Esophagus (tissue), 2 donors: Measurements from ENCODE around the gene PIP4K2C. TPM values are rescaled to one million over a fixed set of nuclear protein-coding genes. Genes with fewer than 3 reads are reported as not detected.

Experiments used
- H3K27ac ChIP-seq, 2 donors: one replicate each; pipeline ENCODE4 v1.5.1; 2013; ENCODE audit warnings: low read depth in 2 of 2, mild to moderate bottlenecking in 2 of 2, inconsistent platforms in 1 of 2, low read length in 1 of 2, moderate library complexity in 1 of 2
- H3K27me3 ChIP-seq, 2 donors: one replicate each; pipeline ENCODE4 v1.6.1; 2013; ENCODE audit warnings: low read length in 2 of 2, control low read depth in 1 of 2, mild to moderate bottlenecking in 1 of 2; ENCODE audit not compliant: insufficient read depth in 2 of 2, control insufficient read depth in 1 of 2
- H3K36me3 ChIP-seq, 2 donors: one replicate each; pipeline ENCODE4 v1.6.1; 2013; ENCODE audit warnings: low read length in 1 of 2; ENCODE audit not compliant: control insufficient read depth in 2 of 2, insufficient read depth in 2 of 2
- H3K4me1 ChIP-seq, 2 donors: one replicate each; pipeline ENCODE4 v1.6.1; 2013; ENCODE audit warnings: low read length in 1 of 2; ENCODE audit not compliant: control insufficient read depth in 2 of 2, insufficient read depth in 2 of 2
- H3K4me3 ChIP-seq, 2 donors: one replicate each; pipeline ENCODE4 v1.5.1; 2013; ENCODE audit warnings: low read length in 2 of 2, mild to moderate bottlenecking in 2 of 2, low read depth in 1 of 2, moderate library complexity in 1 of 2
- H3K9me3 ChIP-seq, 2 donors: one replicate each; pipeline ENCODE4 v1.6.1; 2013; ENCODE audit warnings: mild to moderate bottlenecking in 2 of 2, low read depth in 1 of 2, low read length in 1 of 2, moderate library complexity in 1 of 2; ENCODE audit not compliant: control insufficient read depth in 2 of 2, insufficient read depth in 1 of 2
- WGBS, 2 donors: extraction: QIAGEN DNeasy Blood & Tissue Kit; methylation state at CpG; one replicate each; pipeline ENCODE4 v1.1.7; 2013; 5-methylcytosine and 5-hydroxymethylcytosine counted together
- polyA plus RNA-seq, 2 donors: library from polyadenylated mRNA; stranded (reverse); fragments of 200-250 nt; gene quantifications; one replicate each; pipeline ENCODE4 v1.2.3, GENCODE V29; 2013
- donor health status: healthy with polysubstance abuse.
- donor health status: Bipolar disorder and iron deficiency.

The PIP4K2C gene
- polyA plus RNA-seq, 2 donors: 9.4 to 20.3 TPM

- 83 to 88% methylated on average over 10 of the region's 10 CpGs for WGBS, 2 donors
- H3K4me1 ChIP-seq: no peaks in the 10 kb centered on the region
- H3K27ac ChIP-seq: no peak overlapping the region
These were observed 16.2 kb upstream of the PIP4K2C start for GRCh38 chr12:57574795-57575194.

GRCh38 chr12:57575771-57576612 lies 15.0 kb upstream of the PIP4K2C start:
- Histone ChIP-seq H3K9me3 (no peaks in the 10 kb centered on the region), H3K4me3 (no peak overlapping the region), H3K36me3 (no peaks in the 10 kb centered on the region), H3K27ac (no peak overlapping the region), H3K27me3 (no peaks in the 10 kb centered on the region), H3K4me1 (no peaks in the 10 kb centered on the region)
- WGBS, 2 donors: 76 to 87% methylated on average over 12 of the region's 12 CpGs

More at GRCh38 chr12:57574795-57575194, 16.2 kb upstream of the PIP4K2C start:
- no peaks in the 10 kb centered on the region for H3K36me3 ChIP-seq
- H3K27me3 ChIP-seq: no peaks in the 10 kb centered on the region
- H3K4me3 ChIP-seq: no peak overlapping the region
- H3K9me3 ChIP-seq: no peaks in the 10 kb centered on the region

- no peaks in the 10 kb centered on the region for H3K36me3 ChIP-seq
- WGBS, 2 donors: 70 to 72% methylated on average over 9 of the region's 9 CpGs
- no peaks in the 10 kb centered on the region for H3K27me3 ChIP-seq
- no peaks in the 10 kb centered on the region for H3K9me3 ChIP-seq
- no peak overlapping the region for H3K4me3 ChIP-seq
- no peak overlapping the region for H3K27ac ChIP-seq
- no peaks in the 10 kb centered on the region for H3K4me1 ChIP-seq
These were observed 14.3 kb upstream of the PIP4K2C start for GRCh38 chr12:57576613-57577160.

GRCh38 chr12:57577981-57578758 lies 12.8 kb upstream of the PIP4K2C start:
- Histone ChIP-seq H3K4me1 (no peaks in the 10 kb centered on the region), H3K36me3 (no peaks in the 10 kb centered on the region), H3K27me3 (no peaks in the 10 kb centered on the region), H3K9me3 (no peaks in the 10 kb centered on the region), H3K4me3 (no peak overlapping the region), H3K27ac (no peak overlapping the region)
- WGBS, 2 donors: 87% methylated on average over 12 of the region's 12 CpGs

- no peak overlapping the region for H3K4me3 ChIP-seq
- H3K9me3 ChIP-seq: no peaks in the 10 kb centered on the region
- H3K36me3 ChIP-seq: no peaks in the 10 kb centered on the region
- 87 to 90% methylated on average over 2 of the region's 2 CpGs for WGBS, 2 donors
- no peaks in the 10 kb centered on the region for H3K27me3 ChIP-seq
- no peak overlapping the region for H3K27ac ChIP-seq
- no peaks in the 10 kb centered on the region for H3K4me1 ChIP-seq
These were observed 12.0 kb upstream of the PIP4K2C start for GRCh38 chr12:57579011-57579410.

GRCh38 chr12:57579677-57580465 lies 11.1 kb upstream of the PIP4K2C start:
- 84 to 90% methylated on average over 8 of the region's 8 CpGs for WGBS, 2 donors
- Histone ChIP-seq H3K27me3 (no peaks in the 10 kb centered on the region), H3K4me3 (no peak overlapping the region), H3K36me3 (no peaks in the 10 kb centered on the region), H3K27ac (no peak overlapping the region), H3K9me3 (no peaks in the 10 kb centered on the region), H3K4me1 (no peaks in the 10 kb centered on the region)

- H3K4me1 ChIP-seq: no peaks in the 10 kb centered on the region
These were observed 10.6 kb upstream of the PIP4K2C start for GRCh38 chr12:57580466-57580795.

GRCh38 chr12:57581802-57582201 lies 9.2 kb upstream of the PIP4K2C start:
- no peaks in the 10 kb centered on the region for H3K9me3 ChIP-seq
- WGBS, 2 donors: 82 to 94% methylated on average over 1 of the region's 1 CpG
- no peaks in the 10 kb centered on the region for H3K27me3 ChIP-seq
- H3K4me1 ChIP-seq: no peaks in the 10 kb centered on the region
- H3K36me3 ChIP-seq: no peaks in the 10 kb centered on the region
- H3K27ac ChIP-seq: no peak overlapping the region
- no peak overlapping the region for H3K4me3 ChIP-seq

More at GRCh38 chr12:57580466-57580795, 10.6 kb upstream of the PIP4K2C start:
- WGBS, 2 donors: 88 to 90% methylated on average over 4 of the region's 4 CpGs
- no peak overlapping the region for H3K4me3 ChIP-seq
- H3K27ac ChIP-seq: no peak overlapping the region
- no peaks in the 10 kb centered on the region for H3K27me3 ChIP-seq
- no peaks in the 10 kb centered on the region for H3K9me3 ChIP-seq
- no peaks in the 10 kb centered on the region for H3K36me3 ChIP-seq

- Histone ChIP-seq H3K9me3 (no peaks in the 10 kb centered on the region), H3K36me3 (no peaks in the 10 kb centered on the region), H3K4me1 (no peaks in the 10 kb centered on the region), H3K27me3 (no peaks in the 10 kb centered on the region), H3K4me3 (no peak overlapping the region), H3K27ac (no peak overlapping the region)
- 96 to 100% methylated on average over 1 of the region's 1 CpG for WGBS, 2 donors
These were observed 8.6 kb upstream of the PIP4K2C start for GRCh38 chr12:57582440-57582839.
